ENCODE measurements around the gene TFEB.

The TFEB gene

GRCh38 chr6:41779336-41779735 lies 43.9 kb upstream of the TFEB start:
- no peak for DNase-seq (ENCODE audit: low read depth)
- peak overlapping the region; percentile 53 for H3K4me3 ChIP-seq (ENCODE audit: low read depth, low read length)
- no peak for TF ChIP-seq CTCF (IDR thresholded peaks at IDR 0.05; ENCODE audit: insufficient read depth, low read depth, low read length, missing control alignments)

GRCh38 chr6:41778895-41779294 lies 43.5 kb upstream of the TFEB start:
- peak overlapping the region; percentile 53 for H3K4me3 ChIP-seq (ENCODE audit: low read depth, low read length)
- no peak for DNase-seq (ENCODE audit: low read depth)
- TF ChIP-seq CTCF (IDR thresholded peaks at IDR 0.05; ENCODE audit: insufficient read depth, low read depth, low read length, missing control alignments), result no peak

- DNase-seq (ENCODE audit: low read depth), result no peak
- H3K4me3 ChIP-seq (ENCODE audit: low read depth, low read length), result no peak overlapping the region
- no peak for TF ChIP-seq CTCF (IDR thresholded peaks at IDR 0.05; ENCODE audit: insufficient read depth, low read depth, low read length, missing control alignments)
These were observed 42.3 kb upstream of the TFEB start for GRCh38 chr6:41777551-41778285.

- TF ChIP-seq CTCF (IDR thresholded peaks at IDR 0.05; ENCODE audit: insufficient read depth, low read depth, low read length, missing control alignments), result no peak
- DNase-seq (ENCODE audit: low read depth), result no peak
These were observed 40.0 kb upstream of the TFEB start for GRCh38 chr6:41775293-41775882.

GRCh38 chr6:41774841-41775240 lies 39.4 kb upstream of the TFEB start:
- no peak overlapping the region for H3K4me3 ChIP-seq (ENCODE audit: low read depth, low read length)
- TF ChIP-seq CTCF (IDR thresholded peaks at IDR 0.05; ENCODE audit: insufficient read depth, low read depth, low read length, missing control alignments), result no peak
- no peak for DNase-seq (ENCODE audit: low read depth)

More at GRCh38 chr6:41775293-41775882, 40.0 kb upstream of the TFEB start:
- no peak overlapping the region for H3K4me3 ChIP-seq (ENCODE audit: low read depth, low read length)

GRCh38 chr6:41771058-41771983 lies 35.9 kb upstream of the TFEB start:
- TF ChIP-seq CTCF (IDR thresholded peaks at IDR 0.05; ENCODE audit: insufficient read depth, low read depth, low read length, missing control alignments), result no peak
- H3K4me3 ChIP-seq (ENCODE audit: low read depth, low read length), result no peak overlapping the region

More at GRCh38 chr6:41771058-41771983, 35.9 kb upstream of the TFEB start:
- no peak for DNase-seq (ENCODE audit: low read depth)
